ENCODE results near the gene PLGLB1.
"Not testable (repeated sequence)": the region's sequence is repeated elsewhere in the genome, so short reads cannot be mapped to it uniquely, and the experiment has no call there.

- TF ChIP-seq CTCF (conservative IDR thresholded peaks at IDR 0.05); ZFX (IDR thresholded peaks at IDR 0.05): not testable (repeated sequence)
Observed at GRCh38 chr2:87056843-87057242, 35.2 kb upstream of the PLGLB1 start.

Measured in C4-2B (cell line).